DMS153 treated with DMSO at 0.1 percent for 48 hours (cell line): ENCODE results near the gene XYLT1.
"Not testable (repeated sequence)": the region's sequence is repeated elsewhere in the genome, so short reads cannot be mapped to it uniquely, and the experiment has no call there.

Experiments
- DNase-seq: peaks from one replicate; lab custom pipeline; 2025; ENCODE audit not compliant: unreplicated experiment; lab: John Stamatoyannopoulos, UW

The XYLT1 gene

GRCh38 chr16:17340804-17341203 lies 130.0 kb downstream of the XYLT1 start:
- DNase-seq: no peak

- DNase-seq: no peak
Observed at GRCh38 chr16:17339764-17340541, 130.8 kb downstream of the XYLT1 start.

GRCh38 chr16:17338244-17338643 lies 132.5 kb downstream of the XYLT1 start:
- no peak for DNase-seq

DNA sequence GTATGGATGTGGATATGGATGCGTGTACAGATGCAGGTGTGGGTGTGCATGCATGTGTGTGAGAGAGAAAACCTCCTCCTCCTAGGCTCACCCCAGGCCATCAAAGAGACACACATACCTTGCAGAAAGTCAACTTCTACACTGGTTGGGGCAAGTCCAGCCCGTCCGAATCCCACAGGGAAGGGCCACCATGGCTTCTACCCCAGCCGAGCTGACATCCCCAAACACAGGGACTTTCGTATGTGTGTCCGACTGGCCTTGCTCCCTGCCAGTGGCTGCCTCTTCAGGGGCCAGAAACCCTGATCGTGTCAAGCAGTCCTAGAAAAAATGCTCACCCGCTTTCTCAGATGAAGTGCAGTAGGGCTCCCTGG lies 134.2 kb downstream of the XYLT1 start:
- no peak for DNase-seq

GRCh38 chr16:17335826-17336529 lies 134.8 kb downstream of the XYLT1 start:
- DNase-seq: no peak

GRCh38 chr16:17335406-17335805 lies 135.4 kb downstream of the XYLT1 start:
- not testable (repeated sequence) for DNase-seq

GRCh38 chr16:17334096-17334495 lies 136.7 kb downstream of the XYLT1 start:
- no peak for DNase-seq

GRCh38 chr16:17333229-17333628 lies 137.5 kb downstream of the XYLT1 start:
- DNase-seq: no peak

- no peak for DNase-seq
Observed at GRCh38 chr16:17331991-17332390, 138.8 kb downstream of the XYLT1 start.

DNA sequence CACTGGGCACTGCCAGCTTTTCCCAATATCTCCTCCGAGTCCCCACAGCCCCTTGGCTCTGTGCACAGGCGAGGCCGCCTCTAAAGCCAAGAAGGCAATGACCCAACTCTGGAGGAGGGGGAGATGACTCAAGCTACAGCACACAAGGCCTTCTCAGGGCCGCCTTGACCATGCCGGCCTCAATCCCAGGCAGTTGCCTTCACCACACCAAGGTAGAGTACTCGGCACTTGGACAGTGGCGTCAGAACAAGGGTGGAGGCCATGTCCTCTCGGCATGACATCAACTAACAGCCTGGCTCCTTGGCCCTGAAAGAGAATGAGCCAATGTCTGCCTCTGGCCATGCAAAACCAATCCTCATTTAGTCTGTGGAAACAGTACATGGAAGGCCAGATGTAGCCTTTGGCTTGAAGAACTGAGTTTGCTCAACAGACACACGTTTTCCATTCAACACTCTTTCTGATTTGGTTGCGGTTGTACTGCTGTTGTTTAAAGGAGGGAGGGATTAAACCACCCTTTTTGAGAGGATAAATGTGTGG lies 139.6 kb downstream of the XYLT1 start:
- no peak for DNase-seq

- no peak for DNase-seq
Observed at GRCh38 chr16:17330044-17330443, 140.7 kb downstream of the XYLT1 start.

GRCh38 chr16:17329391-17329790 lies 141.4 kb downstream of the XYLT1 start:
- DNase-seq: peak; percentile 14

DNA sequence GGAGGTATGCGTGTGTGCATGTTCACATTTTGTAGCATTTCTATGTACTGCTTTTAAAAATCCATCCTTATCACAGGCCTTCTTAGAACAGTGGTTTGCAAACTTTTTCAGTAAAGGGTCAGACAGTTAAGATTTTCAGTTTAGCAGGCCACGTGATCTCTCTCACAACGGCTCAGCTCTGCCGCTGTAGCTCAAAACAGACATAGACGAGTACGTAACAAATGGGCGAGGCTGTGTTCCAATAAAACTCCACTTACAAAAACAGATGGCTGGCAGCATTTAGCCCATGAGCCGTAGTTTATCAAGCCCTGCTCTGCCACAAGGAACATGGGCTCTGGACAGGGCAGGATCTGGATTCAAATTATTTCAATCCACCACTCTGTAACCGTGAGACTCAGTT lies 141.8 kb downstream of the XYLT1 start:
- peak; percentile 36 for DNase-seq

DNA sequence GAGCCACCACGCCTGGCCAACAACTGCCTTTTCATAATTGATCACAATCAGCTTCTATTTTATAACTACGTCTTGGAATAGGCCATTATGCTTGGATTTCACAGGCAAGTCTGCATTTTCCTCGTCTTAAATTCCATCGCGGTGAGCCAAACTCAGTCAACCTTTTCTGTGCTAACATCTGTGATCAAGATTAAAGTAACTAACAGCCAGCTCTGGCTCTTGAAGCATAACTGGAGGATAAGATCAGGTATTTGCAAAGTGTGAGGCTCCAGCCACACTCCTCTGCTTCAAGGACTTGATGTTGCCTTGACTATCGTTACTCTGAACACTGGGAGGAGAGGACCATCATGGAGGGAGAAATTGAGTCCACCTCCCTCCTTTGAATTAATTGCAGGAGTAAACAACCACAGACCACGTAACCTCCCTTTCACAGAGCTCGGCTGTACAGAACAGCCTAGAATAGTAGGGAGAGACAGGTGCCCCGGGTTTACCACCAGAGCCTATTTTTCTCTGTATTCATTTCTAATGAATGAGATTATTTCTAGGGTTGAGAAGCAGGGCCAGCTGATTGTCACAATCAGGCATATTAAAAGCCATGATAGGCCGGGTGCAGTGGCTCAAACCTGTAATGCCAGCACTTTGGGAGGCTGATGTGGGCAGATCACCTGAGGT lies 143.0 kb downstream of the XYLT1 start:
- DNase-seq: no peak

DNA sequence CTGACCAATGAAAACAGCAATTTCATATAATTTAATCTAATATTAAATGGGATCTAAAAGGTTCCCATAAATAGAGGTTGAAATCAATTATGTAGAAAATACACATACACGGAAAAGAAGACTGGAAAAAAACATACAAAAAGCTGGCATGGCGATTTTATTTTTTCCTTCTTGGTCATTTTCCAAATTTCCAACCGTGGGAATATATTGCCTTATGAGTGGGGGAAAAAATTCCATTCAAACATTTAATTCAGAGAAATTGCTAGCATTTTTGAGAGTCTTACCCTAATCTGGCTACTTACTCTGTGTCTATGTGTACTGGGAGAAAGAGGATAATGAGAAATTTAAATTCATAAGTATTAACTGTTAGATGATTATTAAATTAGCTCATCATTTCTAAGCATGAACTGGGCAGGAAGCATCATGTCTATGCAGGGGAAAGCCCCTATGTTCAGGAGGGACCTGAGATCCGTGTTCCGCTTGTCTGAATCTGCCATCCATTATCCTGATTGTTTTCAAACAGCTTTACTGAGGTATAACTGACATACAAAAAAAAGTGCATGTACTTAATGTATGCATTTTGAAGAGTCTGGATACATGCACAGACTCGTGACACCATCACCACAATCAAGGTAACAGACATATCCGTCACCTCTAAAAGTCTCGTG lies 145.2 kb downstream of the XYLT1 start:
- no peak for DNase-seq

DNA sequence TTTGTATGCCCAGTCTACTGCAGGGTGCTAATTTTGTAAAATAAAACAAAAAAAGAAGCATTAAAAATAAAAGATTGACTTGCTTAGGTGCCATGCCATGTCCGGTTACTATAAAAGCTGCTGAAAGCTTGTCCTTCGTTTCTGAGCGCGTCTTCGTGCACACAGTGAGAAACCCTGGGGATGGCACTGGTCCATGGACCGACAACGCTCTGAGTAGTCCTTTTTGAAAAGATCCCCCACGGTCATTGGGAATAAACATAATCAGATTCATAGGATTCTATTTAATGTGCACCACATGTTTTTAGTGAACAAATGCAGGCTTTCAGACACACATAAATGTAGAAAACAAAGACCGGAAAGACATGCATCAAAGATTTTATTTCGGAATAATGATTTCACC lies 146.3 kb downstream of the XYLT1 start:
- DNase-seq: no peak

DNA sequence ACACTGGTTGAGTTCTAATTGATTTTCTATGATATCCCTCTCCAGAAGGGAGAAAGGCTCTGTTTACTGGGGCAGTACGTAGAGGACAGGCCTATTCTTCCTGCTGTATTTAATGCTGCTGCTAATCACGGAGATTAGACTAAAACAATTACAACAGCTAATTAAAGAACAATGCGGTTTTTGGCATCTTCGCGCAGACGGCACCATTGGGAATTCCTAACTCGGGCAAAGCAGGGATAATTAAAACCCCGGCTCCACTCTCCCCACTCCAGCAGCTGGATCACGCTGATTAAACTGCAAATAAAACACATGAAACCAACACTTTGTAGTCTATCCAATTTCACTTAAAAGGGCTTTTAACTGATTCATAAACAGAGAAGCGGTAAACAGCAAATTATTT lies 147.6 kb downstream of the XYLT1 start:
- no peak for DNase-seq

DNA sequence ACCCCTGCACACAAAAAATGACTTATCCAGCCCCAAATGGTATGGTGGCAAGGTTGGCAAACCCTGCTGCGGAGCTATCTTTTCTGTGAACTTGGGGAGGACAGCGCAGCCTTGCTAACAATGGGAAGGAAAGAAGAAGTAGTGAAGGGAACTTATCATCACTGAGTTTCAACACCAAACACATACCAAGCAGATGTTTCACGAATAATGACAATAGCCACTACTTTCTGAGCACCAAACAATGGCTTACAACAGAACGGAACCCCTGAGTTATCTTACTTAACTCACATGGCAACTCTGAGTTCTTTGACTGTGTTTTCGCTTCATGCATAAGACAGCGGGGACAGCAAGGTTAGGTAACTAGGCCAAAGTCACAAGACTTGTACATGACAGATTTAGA lies 148.9 kb downstream of the XYLT1 start:
- no peak for DNase-seq

- no peak for DNase-seq
Observed at GRCh38 chr16:17320009-17320408, 150.8 kb downstream of the XYLT1 start.

DNA sequence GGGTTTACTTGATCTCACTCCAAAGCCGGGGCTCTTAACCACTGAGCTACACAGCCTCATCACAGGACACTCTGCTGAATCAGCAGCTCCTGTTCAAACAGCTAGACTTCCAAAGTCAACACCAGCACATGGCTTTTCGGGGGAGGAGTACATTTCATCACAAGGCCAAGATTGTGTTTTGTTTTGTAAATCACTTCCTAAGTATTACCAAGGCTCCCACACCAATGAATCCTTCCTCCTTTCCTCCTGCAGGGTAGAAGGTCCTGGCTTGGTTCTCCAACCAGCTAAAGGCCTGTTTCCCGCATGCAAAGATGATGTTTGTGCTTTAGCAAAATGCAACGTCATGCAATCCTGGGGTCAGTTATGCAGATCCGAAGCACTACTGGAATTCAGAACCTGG lies 152.5 kb downstream of the XYLT1 start:
- no peak for DNase-seq

GRCh38 chr16:17316005-17316404 lies 154.8 kb downstream of the XYLT1 start:
- DNase-seq: no peak
